Hepatocyte (in vitro differentiated cells): ENCODE results near the gene SEZ6L2. TPM values are rescaled to one million over a fixed set of nuclear protein-coding genes. Genes with fewer than 3 reads are reported as not detected.

ENCODE experiments used
- DNase-seq: peaks from one replicate; pipeline ENCODE4 v3.0.0-alpha.2; 2016; ENCODE audit warnings: low spot score
- H2AFZ ChIP-seq: fragments of 200-600 bp; sonication (generic); 2 replicates; pipeline ENCODE4 v1.6.0; 2016; ENCODE audit warnings: antibody characterized with exemption, mild to moderate bottlenecking
- H3K27ac ChIP-seq: fragments of 200-600 bp; sonication (generic); 2 replicates; pipeline ENCODE4 v1.5.1; 2016; ENCODE audit warnings: mild to moderate bottlenecking
- H3K27me3 ChIP-seq: fragments of 200-600 bp; sonication (generic); 2 replicates; pipeline ENCODE4 v1.6.1; 2016
- H3K36me3 ChIP-seq: fragments of 200-600 bp; sonication (generic); replicated peaks from 2 replicates; pipeline ENCODE4 v1.5.1; 2016; ENCODE audit warnings: low read depth; ENCODE audit not compliant: insufficient read depth
- H3K4me1 ChIP-seq: fragments of 200-600 bp; sonication (generic); 2 replicates; pipeline ENCODE4 v1.5.1; 2016; ENCODE audit warnings: mild to moderate bottlenecking, moderate library complexity; ENCODE audit not compliant: insufficient read depth
- H3K4me2 ChIP-seq: fragments of 200-600 bp; sonication (generic); 2 replicates; pipeline ENCODE4 v1.6.0; 2016
- H3K4me3 ChIP-seq: fragments of 200-600 bp; sonication (generic); 2 replicates; pipeline ENCODE4 v1.5.1; 2016; ENCODE audit warnings: mild to moderate bottlenecking
- H3K79me2 ChIP-seq: fragments of 200-600 bp; sonication (generic); 2 replicates; pipeline ENCODE4 v1.6.0; 2017; ENCODE audit warnings: mild to moderate bottlenecking
- H3K9me2 ChIP-seq: fragments of 200-600 bp; sonication (generic); replicated peaks from 2 replicates; pipeline ENCODE4 v1.6.0; 2017; ENCODE audit warnings: mild to moderate bottlenecking; ENCODE audit not compliant: insufficient read depth
- H3K9me3 ChIP-seq: fragments of 200-600 bp; sonication (generic); 2 replicates; pipeline ENCODE4 v1.5.1; 2016; ENCODE audit warnings: low read depth, mild to moderate bottlenecking
- H4K20me1 ChIP-seq: fragments of 200-600 bp; sonication (generic); 2 replicates; pipeline ENCODE4 v1.6.0; 2016; ENCODE audit warnings: mild to moderate bottlenecking; ENCODE audit not compliant: insufficient read depth, poor library complexity, severe bottlenecking
- CTCF ChIP-seq: fragments of 200-600 bp; sonication (generic); IDR thresholded peaks from 2 replicates; pipeline ENCODE4 v1.5.1; 2016; ENCODE audit warnings: antibody characterized with exemption, mild to moderate bottlenecking; ENCODE audit not compliant: poor library complexity
- EZH2 ChIP-seq: fragments of 200-600 bp; sonication (generic); IDR thresholded peaks from 2 replicates; pipeline ENCODE4 v1.6.1; 2016; ENCODE audit warnings: antibody characterized with exemption, mild to moderate bottlenecking, borderline replicate concordance
- EZH2phosphoT487 ChIP-seq: fragments of 200-600 bp; sonication (generic); IDR thresholded peaks from one replicate; pipeline ENCODE4 v1.6.1; 2018; ENCODE audit warnings: antibody characterized with exemption, mild to moderate bottlenecking, low read depth, moderate library complexity; ENCODE audit not compliant: unreplicated experiment, severe bottlenecking
- WGBS: methylation state at CpG from one replicate; pipeline ENCODE4 v1.1.6; 2016; ENCODE audit warnings: low lambda C conversion rate; ENCODE audit errors: missing lambda C conversion rate; 5-methylcytosine and 5-hydroxymethylcytosine counted together
- polyA plus RNA-seq: library from polyadenylated mRNA; unstranded; fragments of >200 nt; fragmentation: Nextera tagmentation; extraction: Ambion mirVana; gene quantifications from 2 replicates; pipeline ENCODE4 v1.2.1, GENCODE V29; 2016
- total RNA-seq: library from RNA; depleted of rRNA; stranded (reverse); fragments of >200 nt; gene quantifications from 2 replicates; pipeline ENCODE4 v1.2.3, GENCODE V29; 2014

Gene SEZ6L2
- total and polyA plus RNA-seq, 2 experiments from 2014 or later: 36.1 to 39.9 TPM

- Histone ChIP-seq H3K27ac (no peak overlapping the region), H3K9me2 (no peaks in the 10 kb centered on the region)
Measured at GRCh38 chr16:29860218-29860617, 39.1 kb downstream of the SEZ6L2 start.

GRCh38 chr16:29858974-29859373, 40.4 kb downstream of the SEZ6L2 start:
- no peak overlapping the region for H3K4me3 ChIP-seq
- WGBS: 97% methylated on average over 19 of the region's 19 CpGs
- no peaks in the 10 kb centered on the region for H3K27me3 ChIP-seq
- H4K20me1 ChIP-seq: no peaks in the 10 kb centered on the region
- H3K9me3 ChIP-seq: no peaks in the 10 kb centered on the region
- H3K9me2 ChIP-seq: no peaks in the 10 kb centered on the region
- DNase-seq: no peak
- peaks cover 21% of the 10 kb centered on the region for H3K79me2 ChIP-seq
- H3K4me1 ChIP-seq: peaks cover 21% of the 10 kb centered on the region
- TF ChIP-seq CTCF: no peak
- TF ChIP-seq EZH2: no peak
- TF ChIP-seq EZH2phosphoT487: no peak
- no peak overlapping the region for H3K4me2 ChIP-seq
- no peaks in the 10 kb centered on the region for H3K36me3 ChIP-seq
- H2AFZ ChIP-seq: no peak overlapping the region
- H3K27ac ChIP-seq: no peak overlapping the region

More at GRCh38 chr16:29860218-29860617, 39.1 kb downstream of the SEZ6L2 start:
- no peak overlapping the region for H2AFZ ChIP-seq
- no peak for DNase-seq
- no peak overlapping the region for H3K4me3 ChIP-seq
- no peaks in the 10 kb centered on the region for H4K20me1 ChIP-seq
- peaks cover 21% of the 10 kb centered on the region for H3K79me2 ChIP-seq
- no peaks in the 10 kb centered on the region for H3K9me3 ChIP-seq
- 95% methylated on average over 9 of the region's 9 CpGs for WGBS
- H3K4me2 ChIP-seq: no peak overlapping the region
- TF ChIP-seq EZH2 (no peak), EZH2phosphoT487 (no peak), CTCF (no peak)
- H3K27me3 ChIP-seq: no peaks in the 10 kb centered on the region
- no peaks in the 10 kb centered on the region for H3K36me3 ChIP-seq
- peaks cover 21% of the 10 kb centered on the region for H3K4me1 ChIP-seq

- Histone ChIP-seq H3K4me1 (peaks cover 21% of the 10 kb centered on the region), H4K20me1 (no peaks in the 10 kb centered on the region), H3K4me2 (no peak overlapping the region), H3K4me3 (no peak overlapping the region), H3K27ac (no peak overlapping the region), H3K9me3 (no peaks in the 10 kb centered on the region), H3K27me3 (no peaks in the 10 kb centered on the region), H2AFZ (no peak overlapping the region), H3K36me3 (no peaks in the 10 kb centered on the region), H3K79me2 (peaks cover 21% of the 10 kb centered on the region), H3K9me2 (no peaks in the 10 kb centered on the region)
- 90% methylated on average over 10 of the region's 10 CpGs for WGBS
- no peak for DNase-seq
- TF ChIP-seq EZH2 (no peak), EZH2phosphoT487 (no peak), CTCF (no peak)
Measured at GRCh38 chr16:29858149-29858849, 41.1 kb downstream of the SEZ6L2 start.
